Measurements from ENCODE around the gene MYO5B. TPM values are rescaled to one million over a fixed set of nuclear protein-coding genes. Genes with fewer than 3 reads are reported as not detected.

Gene MYO5B
- total and polyA plus RNA-seq, 9 of the 15 experiments (the other 6 are each of a cell fraction or from before 2014, with no cell fraction given), result 0.07 to 0.42 (median 0.28) TPM

- Histone ChIP-seq H3K79me2 (ENCODE audit: control insufficient read depth, insufficient read depth, low read length) (no peaks in the 10 kb centered on the region), H3K4me1 (replicated peaks in 1 of 2; ENCODE audit: control insufficient read depth in 2 of 2, insufficient read depth in 2 of 2, low read length in 2 of 2) (no peaks in the 10 kb centered on the region; a peak in 1 of 5 replicates), H3K36me3 (ENCODE audit: control insufficient read depth, insufficient read depth, low read length) (no peaks in the 10 kb centered on the region), H3K4me2 (ENCODE audit: insufficient read depth, low read length) (no peak overlapping the region), H3K9me1 (ENCODE audit: control insufficient read depth, insufficient read depth, low read length) (no peaks in the 10 kb centered on the region), H3K4me3 (no peak overlapping the region), H3K9me3 (replicated peaks; ENCODE audit: control insufficient read depth, insufficient read depth, low read depth, low read length) (no peaks in the 10 kb centered on the region), H3K27me3 (ENCODE audit: control insufficient read depth in 2 of 2, insufficient read depth in 2 of 2, low read length in 2 of 2) (peaks cover 4 to 15% of the 10 kb centered on the region in 2 experiments; a peak in 3 of 5 replicates), H4K20me1 (replicated peaks; ENCODE audit: control insufficient read depth, insufficient read depth, low read length) (no peaks in the 10 kb centered on the region), H3K9ac (ENCODE audit: insufficient read depth in 1 of 2, low read depth in 2 of 2, low read length in 2 of 2) (no peak overlapping the region), H3K27ac (ENCODE audit: extremely low read depth, low read depth, low read length) (no peak overlapping the region), H2AFZ (ENCODE audit: low read depth, low read length) (no peak overlapping the region)
- no peak for ATAC-seq
- ChIA-PET POLR2A (no interaction called here), CTCF (ENCODE audit: low intra/inter-chr PET ratio) (no interaction called here)
- no TSS peak for BruUV-seq (replicated peaks)
- DNase-seq (ENCODE audit: extremely low read depth in 1 of 4, low spot score in 3 of 4), result no peak
- no peak for FAIRE-seq
- 29% methylated on average over 1 of the region's 1 CpG for WGBS (ENCODE audit: insufficient coverage, low coverage, missing lambda C conversion rate)
- intact Hi-C loops (cut with micrococcal nuclease), result loop anchor here (5.0 to 10.0 kb wide), 3 partner anchors 156 to 337 kb away; no protein-coding TSS in a partner anchor
- in situ Hi-C loops (cut with MboI), result loop anchor here (10.0 kb wide), 2 partner anchors 153 to 233 kb away; no protein-coding TSS in a partner anchor
- no peak for TF ChIP-seq ZNF212 (CRISPR knock-in tag; IDR thresholded peaks at IDR 0.05)
Measured at GRCh38 chr18:50201476-50202018, 6.6 kb upstream of the MYO5B start.

- in situ Hi-C loops (cut with MboI) (loop anchor here (10.0 kb wide), 2 partner anchors 155 to 235 kb away; no protein-coding TSS in a partner anchor), intact Hi-C loops (cut with micrococcal nuclease) (loop anchor here (5.0 to 10.0 kb wide), 4 partner anchors 145 to 335 kb away; no protein-coding TSS in a partner anchor)
- Histone ChIP-seq H3K27ac (ENCODE audit: extremely low read depth, low read depth, low read length) (no peak overlapping the region), H2AFZ (ENCODE audit: low read depth, low read length) (no peak overlapping the region), H3K9me1 (ENCODE audit: control insufficient read depth, insufficient read depth, low read length) (no peaks in the 10 kb centered on the region), H3K79me2 (ENCODE audit: control insufficient read depth, insufficient read depth, low read length) (no peaks in the 10 kb centered on the region), H3K4me1 (replicated peaks in 1 of 2; ENCODE audit: control insufficient read depth in 2 of 2, insufficient read depth in 2 of 2, low read length in 2 of 2) (peaks cover 0 to 4% of the 10 kb centered on the region in 2 experiments; a peak in 2 of 5 replicates), H3K36me3 (ENCODE audit: control insufficient read depth, insufficient read depth, low read length) (no peaks in the 10 kb centered on the region), H3K4me2 (ENCODE audit: insufficient read depth, low read length) (no peak overlapping the region), H3K4me3 (no peak overlapping the region), H4K20me1 (replicated peaks; ENCODE audit: control insufficient read depth, insufficient read depth, low read length) (no peaks in the 10 kb centered on the region), H3K27me3 (ENCODE audit: control insufficient read depth in 2 of 2, insufficient read depth in 2 of 2, low read length in 2 of 2) (peaks cover 0 to 25% of the 10 kb centered on the region in 2 experiments; a peak in 3 of 5 replicates), H3K9me3 (replicated peaks; ENCODE audit: control insufficient read depth, insufficient read depth, low read depth, low read length) (no peaks in the 10 kb centered on the region), H3K9ac (ENCODE audit: insufficient read depth in 1 of 2, low read depth in 2 of 2, low read length in 2 of 2) (no peak overlapping the region)
- BruUV-seq (replicated peaks), result no TSS peak
- POLR2A ChIA-PET, result no interaction called here
- WGBS (ENCODE audit: insufficient coverage, low coverage, missing lambda C conversion rate), result 9% methylated on average over 1 of the region's 1 CpG
- CTCF ChIA-PET (ENCODE audit: low intra/inter-chr PET ratio), result no interaction called here
- FAIRE-seq (no peak), DNase-seq (ENCODE audit: extremely low read depth in 1 of 4, low spot score in 3 of 4) (no peak), ATAC-seq (no peak)
- TF ChIP-seq LCOR (CRISPR knock-in tag; IDR thresholded peaks at IDR 0.05) (no peak), MTA1 (IDR thresholded peaks at IDR 0.05; ENCODE audit: borderline replicate concordance) (no peak), ZBTB40 (IDR thresholded peaks at IDR 0.05) (no peak), ZBTB40 (CRISPR knock-in tag; IDR thresholded peaks at IDR 0.05) (no peak), ZNF77 (CRISPR knock-in tag; IDR thresholded peaks at IDR 0.05) (no peak), MAFF (IDR thresholded peaks at IDR 0.05; ENCODE audit: low read length) (no peak), KLF10 (CRISPR knock-in tag; IDR thresholded peaks at IDR 0.05) (no peak)
Measured at GRCh38 chr18:50199921-50200320, 5.0 kb upstream of the MYO5B start.
